Measurements from ENCODE around the gene FGD2. TPM values are rescaled to one million over a fixed set of nuclear protein-coding genes. Genes with fewer than 3 reads are reported as not detected.

Gene FGD2
- total and polyA plus RNA-seq, 10 donors: 63.4 to 426 (median 270) TPM

DNA sequence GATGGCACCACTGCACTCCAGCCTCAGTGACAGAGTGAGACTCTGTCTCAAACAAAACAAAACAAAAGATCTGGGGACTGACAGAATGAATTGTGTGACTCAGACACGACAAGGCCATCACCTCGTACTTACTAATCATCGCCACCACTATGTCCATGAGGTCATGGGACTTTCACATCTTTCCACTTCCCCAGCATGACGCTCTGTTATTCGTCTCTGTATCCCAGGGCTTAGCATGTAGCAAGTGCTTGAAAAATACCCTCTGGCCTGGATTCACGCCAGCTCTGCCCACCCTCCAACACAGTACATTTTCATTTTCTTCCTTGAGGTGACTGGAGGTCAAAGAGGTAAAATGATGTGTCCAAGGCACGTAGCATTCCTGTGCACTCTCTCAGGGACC lies 27.8 kb downstream of the FGD2 start:
- Histone ChIP-seq H3K36me3 (peaks cover 0 to 75% (median 19%) of the 10 kb centered on the region in 6 donors), H3K9me3 (peaks cover 0 to 10% (median 7%) of the 10 kb centered on the region in 8 donors), H3K4me3 (no peak overlapping the region), H3K27ac (peak overlapping the region in 2 of 8 donors; percentile 31 to 46), H3K27me3 (replicated peaks in 1 of 7) (no peaks in the 10 kb centered on the region), H3K4me1 (peaks cover 0 to 35% (median 13%) of the 10 kb centered on the region in 6 donors)
- intact Hi-C loops (cut with DNase I; ENCODE audit: low total_unique reads): loop anchor here (5.0 kb wide), 1 partner anchor 144 kb away; no protein-coding TSS in a partner anchor
- no peak for DNase-seq
- TF ChIP-seq, protein P1, sequence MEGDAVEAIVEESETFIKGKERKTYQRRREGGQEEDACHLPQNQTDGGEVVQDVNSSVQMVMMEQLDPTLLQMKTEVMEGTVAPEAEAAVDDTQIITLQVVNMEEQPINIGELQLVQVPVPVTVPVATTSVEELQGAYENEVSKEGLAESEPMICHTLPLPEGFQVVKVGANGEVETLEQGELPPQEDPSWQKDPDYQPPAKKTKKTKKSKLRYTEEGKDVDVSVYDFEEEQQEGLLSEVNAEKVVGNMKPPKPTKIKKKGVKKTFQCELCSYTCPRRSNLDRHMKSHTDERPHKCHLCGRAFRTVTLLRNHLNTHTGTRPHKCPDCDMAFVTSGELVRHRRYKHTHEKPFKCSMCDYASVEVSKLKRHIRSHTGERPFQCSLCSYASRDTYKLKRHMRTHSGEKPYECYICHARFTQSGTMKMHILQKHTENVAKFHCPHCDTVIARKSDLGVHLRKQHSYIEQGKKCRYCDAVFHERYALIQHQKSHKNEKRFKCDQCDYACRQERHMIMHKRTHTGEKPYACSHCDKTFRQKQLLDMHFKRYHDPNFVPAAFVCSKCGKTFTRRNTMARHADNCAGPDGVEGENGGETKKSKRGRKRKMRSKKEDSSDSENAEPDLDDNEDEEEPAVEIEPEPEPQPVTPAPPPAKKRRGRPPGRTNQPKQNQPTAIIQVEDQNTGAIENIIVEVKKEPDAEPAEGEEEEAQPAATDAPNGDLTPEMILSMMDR (IDR thresholded peaks at IDR 0.05 in 8 of 11, conservative IDR thresholded peaks at IDR 0.05 in 3 of 11): no peak
- no peak for TF ChIP-seq POLR2A (IDR thresholded peaks at IDR 0.05)
- no peak for TF ChIP-seq POLR2AphosphoS5 (IDR thresholded peaks at IDR 0.05)
- WGBS, 5 donors: 55 to 78% (median 65%) methylated on average over 7 of the region's 7 CpGs

DNA sequence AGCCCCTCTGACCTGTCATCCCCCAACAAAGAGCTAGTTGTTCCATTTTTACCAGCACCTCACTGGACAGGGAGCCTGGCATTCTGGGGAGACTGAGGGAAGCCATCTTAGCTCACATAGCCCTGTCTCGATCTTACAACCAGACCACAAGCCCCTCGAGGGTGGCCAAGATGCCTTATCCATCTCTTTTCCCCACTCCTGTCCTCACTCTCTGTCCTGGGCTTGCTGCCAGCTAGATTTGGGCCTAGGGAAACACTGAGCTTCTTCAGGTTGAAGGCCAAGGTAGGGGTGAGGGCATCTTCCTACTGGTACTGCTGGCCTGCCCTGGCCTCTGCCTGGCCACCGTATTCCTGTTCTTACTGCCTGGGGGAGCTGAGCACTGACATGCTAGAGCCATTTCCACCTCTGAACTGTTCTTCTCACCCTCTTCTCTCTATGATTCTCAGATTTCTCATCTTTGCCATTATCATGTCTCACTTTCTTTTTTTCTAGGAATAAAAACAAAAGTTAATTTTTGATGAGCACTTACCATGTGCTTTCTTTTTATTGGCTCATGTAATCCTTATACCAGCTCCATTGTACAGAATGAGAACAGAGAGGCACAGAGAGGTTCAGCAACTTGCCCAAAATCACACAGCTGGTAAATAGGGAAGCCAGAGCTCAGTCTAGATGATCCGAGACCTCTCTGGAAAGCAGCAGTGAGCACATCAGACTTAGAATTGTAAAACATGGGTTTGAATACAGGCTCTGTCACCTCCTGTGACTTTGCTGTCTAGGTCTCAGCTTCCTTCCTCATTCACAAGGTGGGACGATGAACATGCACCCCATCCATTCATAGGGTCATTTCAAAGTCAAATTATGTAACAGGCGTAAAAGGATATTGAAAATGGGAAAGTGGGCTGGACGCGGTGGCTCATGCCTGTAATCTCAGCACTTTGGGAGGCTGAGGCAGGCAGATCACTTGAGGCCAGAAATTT lies 28.7 kb downstream of the FGD2 start:
- Histone ChIP-seq H3K4me3 (no peak overlapping the region), H3K27me3 (replicated peaks in 1 of 7) (no peaks in the 10 kb centered on the region), H3K4me1 (peaks cover 0 to 29% (median 12%) of the 10 kb centered on the region in 6 donors), H3K27ac (peak overlapping the region in 4 of 8 donors; percentile 31 to 46 (median 43)), H3K36me3 (peaks cover 0 to 67% (median 19%) of the 10 kb centered on the region in 6 donors), H3K9me3 (peaks cover 0 to 10% (median 7%) of the 10 kb centered on the region in 8 donors)
- DNase-seq: peak; percentile 54
- WGBS, 5 donors: 60 to 73% (median 66%) methylated on average over 8 of the region's 8 CpGs
- intact Hi-C loops (cut with DNase I; ENCODE audit: low total_unique reads): loop anchor here (5.0 kb wide), 1 partner anchor 143 kb away; no protein-coding TSS in a partner anchor
- TF ChIP-seq, protein P1 (IDR thresholded peaks at IDR 0.05 in 8 of 11, conservative IDR thresholded peaks at IDR 0.05 in 3 of 11): no peak
- TF ChIP-seq POLR2AphosphoS5 (IDR thresholded peaks at IDR 0.05): peak in 1 of 3 donors; percentile 21

DNA sequence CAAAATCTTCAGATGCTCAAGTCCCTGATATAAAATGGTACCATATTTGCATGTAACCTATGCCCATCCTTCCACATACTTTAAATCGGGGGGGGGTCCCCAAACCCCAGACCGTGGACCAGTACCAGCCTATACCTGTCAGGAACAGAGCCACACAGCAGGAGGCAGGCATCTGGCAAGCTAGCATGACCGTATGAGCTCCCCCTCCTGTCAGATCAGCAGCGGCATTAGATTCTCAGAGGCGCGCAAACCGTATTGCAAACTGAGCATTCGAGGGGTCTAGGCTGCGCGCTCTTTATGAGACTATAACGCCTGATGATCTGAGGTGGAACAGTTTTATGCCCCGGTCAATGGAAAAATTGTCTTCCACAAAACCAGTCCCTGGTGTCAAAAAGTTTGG lies 30.7 kb downstream of the FGD2 start:
- DNase-seq: no peak
- H3K4me3 ChIP-seq: no peak overlapping the region
- intact Hi-C loops (cut with DNase I; ENCODE audit: low total_unique reads): no loop called here
- 75 to 81% (median 78%) methylated on average over 12 of the region's 12 CpGs for WGBS, 5 donors
- peaks cover 0 to 46% (median 10%) of the 10 kb centered on the region in 6 donors for H3K36me3 ChIP-seq
- peaks cover 0 to 25% (median 4%) of the 10 kb centered on the region in 6 donors for H3K4me1 ChIP-seq
- peak in 2 of 3 donors; percentile 19 to 43 for TF ChIP-seq POLR2AphosphoS5 (IDR thresholded peaks at IDR 0.05)
- TF ChIP-seq, protein P1 (IDR thresholded peaks at IDR 0.05 in 8 of 11, conservative IDR thresholded peaks at IDR 0.05 in 3 of 11): no peak
- no peaks in the 10 kb centered on the region for H3K9me3 ChIP-seq
- no peaks in the 10 kb centered on the region for H3K27me3 ChIP-seq (replicated peaks in 1 of 7)
- no peak overlapping the region for H3K27ac ChIP-seq
